Stimulated activated CD8-positive, alpha-beta memory T cell treated with anti-CD3 and anti-CD28 coated beads, Interleukin-12 subunit alpha, Interleukin-12 subunit beta, amount 100 ng/mL, for 4 hours (primary cell): ENCODE measurements around the gene APOA1.
A peak's percentile ranks its signal among the peaks of the same experiment; 100 is the strongest.
"Not testable (repeated sequence)": the region's sequence is repeated elsewhere in the genome, so short reads cannot be mapped to it uniquely, and the experiment has no call there.

ENCODE experiments used
- DNase-seq: peaks from one replicate; pipeline ENCODE4 v3.0.0-alpha.2; 2020; ENCODE audit warnings: low read depth

Gene APOA1

DNA sequence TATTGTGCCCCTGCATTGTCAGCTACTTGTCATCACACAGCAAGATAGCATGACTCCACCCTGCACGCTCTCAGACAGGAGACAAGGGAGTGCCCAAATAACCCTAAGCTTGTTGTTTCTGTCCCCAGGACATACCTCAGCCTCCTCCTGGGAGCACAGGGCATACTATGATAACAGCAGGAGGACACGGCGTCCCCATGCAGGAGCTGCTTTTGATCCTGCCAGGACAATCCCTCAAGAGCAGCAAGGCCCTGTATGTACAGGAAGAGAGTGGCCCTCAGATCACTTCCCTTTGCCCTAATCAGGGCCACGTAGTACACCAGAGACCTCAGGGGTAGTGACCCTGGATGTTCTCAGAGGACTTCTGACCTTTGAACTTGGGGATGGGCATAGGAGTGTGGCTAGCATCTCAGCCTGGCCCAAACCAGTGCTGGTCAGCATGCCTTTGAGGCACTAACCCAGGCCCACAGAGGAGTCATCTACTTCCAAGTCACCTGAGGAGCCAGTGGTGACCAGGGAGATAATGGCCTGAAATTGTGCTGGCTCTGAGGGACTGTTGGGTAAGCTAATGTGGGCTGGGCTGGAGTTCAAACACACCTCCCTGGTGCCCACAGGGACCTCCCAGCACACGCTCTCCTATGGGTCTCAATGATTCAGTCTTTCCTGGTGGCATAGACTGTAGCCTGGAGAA, 23.5 kb downstream of the APOA1 start:
- DNase-seq: no peak

- DNase-seq: no peak
Observed at GRCh38 chr11:116813170-116813569, 24.3 kb downstream of the APOA1 start.

- no peak for DNase-seq
Observed at GRCh38 chr11:116812109-116812508, 25.3 kb downstream of the APOA1 start.

GRCh38 chr11:116811194-116811593, 26.2 kb downstream of the APOA1 start:
- DNase-seq: no peak

DNA sequence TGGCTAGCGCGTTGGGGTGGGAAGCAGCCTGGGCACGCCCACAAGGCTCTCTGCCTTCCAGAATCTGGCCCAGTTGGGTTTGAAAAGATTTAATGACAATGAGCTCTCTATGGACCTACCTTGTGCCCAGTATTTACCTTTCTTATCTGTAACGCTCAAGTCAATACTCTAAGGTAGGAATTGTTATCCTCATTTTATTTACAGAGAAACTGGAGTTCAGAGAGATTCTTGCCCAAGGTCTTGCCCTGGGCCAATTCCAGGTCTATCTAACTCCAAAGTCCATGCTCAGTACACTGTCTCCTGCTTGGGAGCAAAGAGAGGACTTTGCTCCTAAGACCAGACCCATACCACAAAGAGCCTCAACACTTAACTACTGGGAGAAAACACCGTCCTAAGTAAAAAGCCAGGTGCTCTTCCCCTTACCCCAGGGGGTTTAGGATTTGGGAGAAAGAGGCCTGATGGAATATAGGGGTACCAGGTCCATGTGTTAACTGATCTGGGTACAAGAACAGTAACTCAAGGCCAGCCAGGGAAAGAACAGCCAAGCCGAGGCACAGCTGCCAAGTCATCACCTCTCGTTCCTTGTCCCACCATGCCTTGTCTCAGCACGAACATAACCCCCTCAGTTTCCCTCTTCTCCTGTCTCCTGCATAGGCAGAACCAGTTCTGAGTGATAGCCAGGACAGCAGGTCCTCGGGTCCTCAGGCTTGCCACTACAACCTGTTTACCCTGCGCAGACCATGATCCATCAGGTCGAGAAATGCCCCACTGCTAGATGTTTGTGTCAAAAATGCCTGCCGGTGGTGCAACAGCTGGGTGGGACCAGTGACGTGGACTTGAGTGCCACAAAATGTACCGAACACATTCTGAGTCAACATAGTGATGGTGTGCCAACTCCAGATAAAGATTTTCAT, 28.9 kb downstream of the APOA1 start:
- DNase-seq: no peak

DNA sequence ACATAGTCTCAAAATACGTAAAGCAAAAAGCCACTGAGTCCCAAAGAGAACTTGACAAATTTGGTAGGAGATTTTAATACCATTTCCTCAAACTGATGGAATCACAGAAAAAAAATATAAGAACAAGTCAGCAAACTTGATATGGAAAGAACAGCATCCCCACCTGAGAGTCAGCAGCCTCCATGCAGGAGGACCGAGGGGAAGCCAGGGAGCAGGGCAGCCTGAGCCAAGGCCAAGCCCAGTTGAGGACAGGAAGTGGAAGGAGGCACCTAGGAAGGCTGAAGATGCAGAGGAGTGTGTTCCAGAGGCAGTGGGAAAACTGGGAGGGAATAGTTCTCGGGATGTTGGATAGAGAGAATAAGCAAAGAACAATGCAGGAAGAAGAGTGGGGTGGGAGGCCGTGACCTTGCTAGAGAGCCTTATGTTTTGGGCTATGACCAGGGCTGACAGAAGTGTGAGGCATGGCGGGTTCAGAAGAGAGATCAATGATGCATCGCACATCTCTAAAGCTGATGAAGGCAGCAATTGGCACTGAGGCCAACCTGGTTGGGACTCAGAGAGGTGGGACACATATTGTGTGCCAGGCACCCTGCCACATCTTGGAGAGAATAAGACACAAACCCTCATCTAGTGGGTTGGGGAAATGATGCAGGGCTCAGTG, 29.7 kb downstream of the APOA1 start:
- DNase-seq: no peak

GRCh38 chr11:116804001-116804400, 33.4 kb downstream of the APOA1 start:
- no peak for DNase-seq

GRCh38 chr11:116801662-116802061, 35.8 kb downstream of the APOA1 start:
- not testable (repeated sequence) for DNase-seq

DNA sequence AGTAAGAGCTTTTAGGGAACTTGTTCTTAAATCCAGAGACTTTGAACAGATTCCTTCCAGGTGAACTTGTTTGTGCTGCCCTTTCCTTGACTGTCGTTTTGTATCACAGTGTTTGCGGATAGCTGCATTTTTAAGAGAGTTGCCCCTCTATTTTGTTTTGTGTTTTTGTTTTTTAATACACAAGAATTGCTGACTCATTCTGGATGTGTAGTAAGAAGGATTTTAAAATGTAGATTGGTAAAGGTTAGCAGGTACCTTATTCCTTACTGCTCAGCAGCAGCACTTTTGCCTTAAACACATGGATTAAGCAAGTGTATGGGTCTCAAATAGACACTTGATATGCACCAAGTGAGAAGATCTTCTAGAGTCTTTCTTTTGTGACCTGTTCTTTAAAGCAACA, 36.8 kb downstream of the APOA1 start:
- no peak for DNase-seq

- no peak for DNase-seq
Observed at GRCh38 chr11:116798368-116798767, 39.1 kb downstream of the APOA1 start.

DNA sequence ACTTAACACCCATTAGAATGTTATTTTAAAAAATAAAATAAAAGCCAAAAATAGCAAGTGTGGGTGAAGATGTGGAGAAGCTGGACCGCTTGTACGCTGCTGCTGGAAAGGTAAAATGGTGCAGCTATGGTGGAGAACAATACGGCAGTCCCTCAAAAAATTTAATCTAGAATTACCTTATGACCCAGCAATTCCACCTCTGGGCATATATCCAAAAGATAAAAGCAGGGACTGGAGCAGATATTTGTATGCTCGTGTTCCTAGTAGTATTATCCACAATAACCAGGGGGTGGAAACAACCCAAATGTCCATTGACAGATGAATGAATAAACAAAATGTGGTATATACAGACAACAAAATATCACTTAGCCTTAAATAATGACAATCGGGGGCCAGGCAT, 39.6 kb downstream of the APOA1 start:
- DNase-seq: no peak

DNA sequence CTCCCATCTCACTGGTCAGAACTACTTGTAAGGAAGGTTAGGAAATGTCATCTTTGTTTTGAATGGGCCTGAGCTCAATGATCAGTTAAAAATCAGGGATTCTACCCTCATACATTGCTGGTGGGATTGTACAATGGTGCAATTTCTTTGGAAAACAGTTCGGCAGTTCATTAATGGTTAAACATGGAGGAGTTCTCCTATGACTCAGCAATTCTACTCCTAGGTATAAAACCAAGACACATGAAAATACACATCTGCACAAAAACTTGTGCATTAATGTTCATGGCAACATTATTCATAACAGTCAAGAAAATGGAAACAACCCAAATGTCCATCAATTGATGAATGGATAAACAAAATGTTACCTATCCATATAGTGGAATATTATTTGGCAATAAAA, 40.9 kb downstream of the APOA1 start:
- DNase-seq: no peak

DNA sequence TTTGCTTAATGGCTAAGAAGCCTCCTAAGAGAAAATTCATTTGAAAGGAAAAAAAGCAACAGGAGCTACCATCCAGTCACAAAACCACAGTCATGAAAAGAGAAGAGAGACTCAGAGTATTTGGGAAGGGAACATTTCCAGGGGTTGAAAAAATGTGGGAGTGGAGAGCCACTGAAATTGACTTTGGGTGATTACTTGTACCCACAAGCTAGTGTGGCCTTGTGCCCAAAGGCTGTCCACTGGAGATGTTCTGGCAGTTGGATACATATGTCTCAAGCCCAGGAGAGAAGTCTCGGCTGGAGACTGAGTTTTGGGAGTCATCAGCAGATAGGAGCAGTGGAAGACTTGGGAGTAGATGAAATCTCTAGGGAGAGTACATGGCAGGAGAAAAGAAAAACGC, 42.6 kb downstream of the APOA1 start:
- no peak for DNase-seq

DNA sequence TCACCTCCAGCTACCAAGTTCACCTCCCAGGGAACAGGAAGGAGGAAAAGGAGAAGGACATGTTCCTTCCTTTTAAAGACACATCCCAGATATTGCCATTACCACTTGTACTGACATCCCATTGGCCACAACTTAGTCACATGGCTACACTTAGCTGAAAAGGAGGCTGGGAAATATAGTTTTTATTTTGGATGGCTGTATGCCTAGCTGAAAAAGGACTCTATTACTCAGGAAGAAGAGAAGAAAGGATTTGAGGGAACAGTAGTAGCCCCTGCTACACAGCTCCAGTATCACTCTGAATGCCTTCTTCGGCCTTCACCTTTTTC, 43.7 kb downstream of the APOA1 start:
- DNase-seq: no peak

GRCh38 chr11:116792869-116793771, 44.3 kb downstream of the APOA1 start:
- DNase-seq: no peak

- no peak for DNase-seq
Observed at GRCh38 chr11:116792144-116792868, 45.1 kb downstream of the APOA1 start.

- no peak for DNase-seq
Observed at GRCh38 chr11:116791813-116792143, 45.6 kb downstream of the APOA1 start, which contains the start of gene APOA5. Gene APOA5, minus strand, starts transcription at chr11:116791879. Its CDS starts 19 bp downstream, at chr11:116791860.

GRCh38 chr11:116791002-116791812, 46.2 kb downstream of the APOA1 start:
- peak; percentile 55 for DNase-seq

- no peak for DNase-seq
Observed at GRCh38 chr11:116790167-116791001, 47.0 kb downstream of the APOA1 start.
